Omental fat pad (tissue), 4 donors: ENCODE measurements around the gene PCCA. TPM values are rescaled to one million over a fixed set of nuclear protein-coding genes. Genes with fewer than 3 reads are reported as not detected.

Experiments used
- ATAC-seq: fragments of 150-250 bp; one replicate; pipeline ENCODE4 v1.9.1; 2016; ENCODE audit warnings: mild to moderate bottlenecking, moderate library complexity; ENCODE audit not compliant: low FRiP score
- DNase-seq: peaks from one replicate; pipeline ENCODE4 v3.0.0-alpha.2; 2019; ENCODE audit warnings: low spot score
- total RNA-seq, 4 donors: library from RNA; depleted of rRNA; stranded (reverse); fragments of >200 nt; gene quantifications; one replicate each; pipeline ENCODE4 v1.1.0, GENCODE V29; 2016
- TF ChIP-seq, protein P1 (sequence below), 3 donors: fragments of 450-650 bp; IDR thresholded peaks; one replicate each; pipeline ENCODE4 v1.5.1; 2016 to 2017; ENCODE audit warnings: antibody characterized with exemption in 3 of 3, mild to moderate bottlenecking in 3 of 3, moderate library complexity in 2 of 3

The PCCA gene
- total RNA-seq, 4 donors from 2014 or later: 27.5 to 61.6 (median 49.2) TPM

DNA sequence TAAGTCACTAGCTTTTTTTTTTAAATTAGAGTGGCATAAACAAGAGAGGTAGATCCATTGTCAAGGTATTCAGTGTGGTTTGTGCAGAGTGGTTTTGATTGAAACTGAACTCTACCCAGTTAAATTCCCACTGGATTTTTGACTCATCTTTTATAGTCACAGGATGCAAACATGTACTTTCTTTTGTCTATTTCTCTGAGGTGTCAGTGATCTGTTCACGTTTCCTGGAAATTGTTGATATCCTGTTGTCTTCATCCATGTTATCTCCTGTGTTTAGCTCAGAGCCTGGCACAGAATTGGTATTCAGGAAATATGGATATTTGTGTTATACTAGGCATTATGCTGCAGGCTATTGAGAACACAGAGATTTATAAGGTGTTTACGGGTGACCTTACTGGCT, 119.7 kb downstream of the PCCA start:
- TF ChIP-seq, protein P1, sequence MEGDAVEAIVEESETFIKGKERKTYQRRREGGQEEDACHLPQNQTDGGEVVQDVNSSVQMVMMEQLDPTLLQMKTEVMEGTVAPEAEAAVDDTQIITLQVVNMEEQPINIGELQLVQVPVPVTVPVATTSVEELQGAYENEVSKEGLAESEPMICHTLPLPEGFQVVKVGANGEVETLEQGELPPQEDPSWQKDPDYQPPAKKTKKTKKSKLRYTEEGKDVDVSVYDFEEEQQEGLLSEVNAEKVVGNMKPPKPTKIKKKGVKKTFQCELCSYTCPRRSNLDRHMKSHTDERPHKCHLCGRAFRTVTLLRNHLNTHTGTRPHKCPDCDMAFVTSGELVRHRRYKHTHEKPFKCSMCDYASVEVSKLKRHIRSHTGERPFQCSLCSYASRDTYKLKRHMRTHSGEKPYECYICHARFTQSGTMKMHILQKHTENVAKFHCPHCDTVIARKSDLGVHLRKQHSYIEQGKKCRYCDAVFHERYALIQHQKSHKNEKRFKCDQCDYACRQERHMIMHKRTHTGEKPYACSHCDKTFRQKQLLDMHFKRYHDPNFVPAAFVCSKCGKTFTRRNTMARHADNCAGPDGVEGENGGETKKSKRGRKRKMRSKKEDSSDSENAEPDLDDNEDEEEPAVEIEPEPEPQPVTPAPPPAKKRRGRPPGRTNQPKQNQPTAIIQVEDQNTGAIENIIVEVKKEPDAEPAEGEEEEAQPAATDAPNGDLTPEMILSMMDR (IDR thresholded peaks at IDR 0.05): no peak
- no peak for DNase-seq
- no peak for ATAC-seq

DNA sequence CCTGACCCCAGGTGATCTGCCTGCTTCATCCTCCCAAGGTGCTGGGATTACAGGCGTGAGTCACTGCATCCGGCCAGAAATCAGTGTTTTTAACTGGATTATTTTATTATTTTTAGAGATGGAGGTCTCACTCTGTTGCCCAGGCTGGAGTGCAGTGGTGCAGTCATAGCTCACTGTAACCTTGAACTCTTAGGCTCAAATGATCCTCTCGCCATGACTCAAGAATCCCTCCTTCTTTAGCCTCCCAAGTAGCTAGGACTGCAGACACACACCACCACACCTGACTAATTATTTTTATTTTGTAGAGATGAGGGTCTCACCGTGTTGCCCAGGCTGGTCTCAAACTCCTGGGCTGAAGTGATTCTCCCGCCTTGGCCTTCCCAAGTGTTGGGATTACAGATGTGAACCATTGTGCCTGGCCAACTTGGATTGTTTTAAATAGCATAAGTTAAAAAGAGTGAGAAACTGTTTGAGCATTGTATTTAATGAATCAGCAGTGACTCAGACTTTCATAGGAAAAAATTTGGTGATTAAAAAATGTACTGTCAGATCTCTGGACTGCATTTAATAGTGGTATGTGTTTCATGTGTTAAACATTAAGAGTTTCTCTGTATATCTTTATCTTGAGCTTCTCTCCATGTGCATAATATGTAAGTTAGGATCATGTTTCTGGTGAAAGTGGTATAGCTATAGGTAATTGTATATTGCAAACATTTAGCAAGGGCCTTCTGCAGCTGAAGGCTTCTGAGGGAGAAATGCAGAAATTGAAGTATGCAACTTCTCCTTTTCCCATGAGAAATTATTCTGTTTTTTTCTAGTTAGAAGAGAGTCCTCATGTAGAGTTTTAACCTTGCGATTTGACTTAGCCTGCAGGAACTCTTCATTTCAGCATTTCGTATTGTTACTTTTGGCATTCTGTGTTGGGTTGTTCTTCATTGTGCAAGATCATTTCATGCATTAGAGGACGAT, 121.2 kb downstream of the PCCA start:
- TF ChIP-seq, protein P1 (IDR thresholded peaks at IDR 0.05): no peak

DNA sequence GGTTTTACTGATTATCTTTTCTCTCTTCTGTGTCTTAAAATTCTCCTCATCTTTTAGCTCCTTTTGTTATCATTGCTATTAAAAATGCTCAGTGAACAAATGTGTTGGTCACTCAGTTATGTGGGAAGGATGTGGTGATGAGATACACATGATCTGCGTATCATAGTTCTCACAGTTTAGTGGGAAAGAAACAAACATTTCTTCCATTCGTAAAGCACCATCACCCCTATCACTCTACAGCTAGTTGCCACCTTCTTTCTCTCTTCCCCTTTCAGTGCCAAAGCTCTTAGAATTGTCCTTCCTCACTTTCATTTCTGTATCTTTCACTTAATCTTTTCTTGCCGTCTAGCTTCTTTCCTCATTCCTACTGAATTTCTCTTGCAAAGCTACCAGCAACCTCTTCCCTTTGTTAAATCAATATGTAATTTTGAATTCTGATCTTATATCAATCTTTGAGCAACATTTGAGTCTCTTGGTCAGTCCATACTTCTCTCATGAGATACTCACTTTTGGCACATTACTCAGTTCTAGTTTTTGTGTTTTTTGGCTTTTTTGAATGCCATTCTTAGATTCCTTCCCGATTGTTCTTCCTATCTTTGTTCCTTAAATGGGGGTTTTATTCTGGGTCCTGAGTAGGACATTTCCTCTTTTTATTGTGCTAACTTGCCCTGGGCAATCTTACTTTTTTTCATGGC, 122.3 kb downstream of the PCCA start:
- DNase-seq: no peak
- ATAC-seq: no peak
- TF ChIP-seq, protein P1 (IDR thresholded peaks at IDR 0.05): no peak

More for the DNA sequence above, 121.2 kb downstream of the PCCA start:
- DNase-seq: no peak
- ATAC-seq: no peak

DNA sequence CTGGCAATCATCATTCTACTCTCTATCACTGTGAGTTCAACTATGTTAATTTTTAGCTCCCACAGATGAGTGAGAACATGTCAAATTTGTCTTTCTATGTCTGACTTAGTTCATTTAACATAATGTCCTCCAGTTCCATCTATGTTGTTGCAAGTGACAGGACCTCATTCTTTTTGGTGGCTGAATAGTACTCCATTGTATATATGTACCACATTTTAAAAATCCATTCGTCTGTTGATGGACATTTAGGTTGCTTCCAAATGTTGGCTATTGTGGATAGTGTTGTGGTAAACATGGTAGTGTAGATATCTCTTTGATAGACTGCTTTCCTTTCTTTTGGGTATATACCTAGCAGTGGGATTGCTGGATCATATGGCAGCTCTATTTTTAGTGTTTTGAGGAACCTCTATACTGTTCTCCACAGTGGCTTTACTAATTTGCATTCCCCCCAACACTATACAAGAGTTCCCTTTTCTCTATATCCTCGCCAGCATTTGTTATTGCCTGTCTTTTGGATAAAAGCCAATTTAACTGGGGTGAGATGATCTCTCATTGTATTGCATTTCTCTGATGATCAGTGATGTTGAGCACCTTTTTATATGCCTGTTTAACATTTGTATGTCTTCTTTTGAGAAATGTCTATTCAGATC, 124.1 kb downstream of the PCCA start:
- TF ChIP-seq, protein P1 (IDR thresholded peaks at IDR 0.05): no peak
- DNase-seq (no peak), ATAC-seq (no peak)

DNA sequence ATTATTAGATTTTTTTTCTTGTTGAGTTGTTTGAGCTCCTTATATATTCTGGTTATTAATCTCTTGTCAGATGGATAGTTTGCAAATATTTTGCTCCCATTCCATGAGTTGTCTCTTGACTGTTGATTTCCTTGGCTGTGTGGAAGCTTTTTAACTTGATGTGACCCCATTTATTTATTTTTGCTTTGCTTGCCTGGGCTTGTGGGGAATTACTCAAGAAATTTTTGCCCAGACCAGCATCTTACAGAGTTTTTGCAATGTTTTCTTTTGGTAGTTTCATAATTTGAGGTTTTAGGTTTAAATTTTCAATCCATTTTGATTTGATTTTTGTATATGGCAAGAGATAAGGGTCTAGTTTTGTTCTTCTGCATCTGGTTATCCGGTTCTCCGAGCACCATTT, 124.7 kb downstream of the PCCA start:
- ATAC-seq: no peak
- TF ChIP-seq, protein P1 (IDR thresholded peaks at IDR 0.05): no peak

DNA sequence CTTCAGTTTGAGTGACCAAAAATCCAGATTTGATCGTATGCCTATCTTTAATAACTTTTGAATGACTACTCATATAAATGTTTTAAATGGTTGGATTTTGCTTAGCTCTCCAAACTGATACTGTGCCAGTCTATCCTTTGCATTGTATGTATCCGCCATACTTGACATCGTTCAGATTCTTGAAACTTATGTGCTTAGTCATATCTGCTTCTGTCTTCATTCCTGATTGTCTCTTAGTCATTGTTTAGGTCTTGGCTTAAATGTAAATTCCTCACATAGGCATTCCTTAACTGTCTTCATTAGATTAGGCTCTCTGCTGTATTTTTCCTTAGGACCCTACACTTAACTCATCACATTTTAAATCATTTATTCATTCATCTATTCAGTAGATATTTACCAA, 126.0 kb downstream of the PCCA start:
- ATAC-seq (no peak), DNase-seq (no peak)
- TF ChIP-seq, protein P1 (IDR thresholded peaks at IDR 0.05): no peak

More for the DNA sequence above, 124.7 kb downstream of the PCCA start:
- DNase-seq: no peak
